ENCODE data around the gene VPS37B.

DNA sequence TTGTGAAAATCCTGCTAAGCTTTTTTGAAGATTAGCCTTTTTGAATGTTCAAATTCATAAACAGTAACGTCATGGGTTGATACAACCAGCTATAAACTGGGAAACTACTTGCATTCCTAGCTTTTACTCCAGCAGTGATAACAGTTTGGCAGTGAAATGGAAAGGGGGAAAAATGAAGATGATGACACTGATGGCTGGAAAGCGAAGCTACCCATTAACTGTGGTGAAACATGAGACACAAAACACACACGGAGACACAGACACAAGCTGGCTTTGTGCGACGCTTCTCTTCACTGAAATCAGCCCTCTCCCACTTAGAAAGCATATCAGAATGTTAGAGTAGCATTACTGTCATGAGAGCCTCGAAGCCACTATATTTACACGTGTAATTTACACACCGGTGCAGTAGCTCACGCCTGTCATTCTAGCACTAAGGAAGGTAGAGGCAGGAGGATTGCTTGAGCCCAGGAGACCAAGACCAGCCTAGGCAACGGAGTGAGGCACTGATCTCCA lies 15.7 kb downstream of the VPS37B start:
- TF ChIP-seq POLR2AphosphoS5 (IDR thresholded peaks at IDR 0.05; ENCODE audit: low read depth, low read length) (no peak), TAF1 (IDR thresholded peaks at IDR 0.05; ENCODE audit: low read depth, low read length) (no peak), POLR2A (IDR thresholded peaks at IDR 0.05; ENCODE audit: low read depth, low read length) (no peak), POU2F2 (IDR thresholded peaks at IDR 0.05; ENCODE audit: low read depth, low read length) (no peak), SPI1 (IDR thresholded peaks at IDR 0.05; ENCODE audit: low read depth, low read length) (no peak)

All from GM12891 (cell line).